Breast epithelium (tissue), 3 donors: ENCODE data around the gene PKNOX1.

Experiments
- CTCF ChIP-seq, 3 donors: fragments of 450-650 bp; IDR thresholded peaks; one replicate each; pipeline ENCODE4 v1.5.1; 2016 to 2017; ENCODE audit warnings: antibody characterized with exemption in 3 of 3, mild to moderate bottlenecking in 3 of 3, moderate library complexity in 3 of 3
- POLR2A ChIP-seq: fragments of 450-650 bp; IDR thresholded peaks from one replicate; pipeline ENCODE4 v1.6.1; 2016; ENCODE audit warnings: antibody characterized with exemption, mild to moderate bottlenecking, moderate library complexity

GRCh38 chr21:43021756-43022600 is 47.6 kb downstream of the PKNOX1 start:
- no peak for TF ChIP-seq POLR2A
- TF ChIP-seq CTCF (IDR thresholded peaks at IDR 0.05), result no peak
